Measurements from ENCODE around the gene PAK1.

PAK1 gene

DNA sequence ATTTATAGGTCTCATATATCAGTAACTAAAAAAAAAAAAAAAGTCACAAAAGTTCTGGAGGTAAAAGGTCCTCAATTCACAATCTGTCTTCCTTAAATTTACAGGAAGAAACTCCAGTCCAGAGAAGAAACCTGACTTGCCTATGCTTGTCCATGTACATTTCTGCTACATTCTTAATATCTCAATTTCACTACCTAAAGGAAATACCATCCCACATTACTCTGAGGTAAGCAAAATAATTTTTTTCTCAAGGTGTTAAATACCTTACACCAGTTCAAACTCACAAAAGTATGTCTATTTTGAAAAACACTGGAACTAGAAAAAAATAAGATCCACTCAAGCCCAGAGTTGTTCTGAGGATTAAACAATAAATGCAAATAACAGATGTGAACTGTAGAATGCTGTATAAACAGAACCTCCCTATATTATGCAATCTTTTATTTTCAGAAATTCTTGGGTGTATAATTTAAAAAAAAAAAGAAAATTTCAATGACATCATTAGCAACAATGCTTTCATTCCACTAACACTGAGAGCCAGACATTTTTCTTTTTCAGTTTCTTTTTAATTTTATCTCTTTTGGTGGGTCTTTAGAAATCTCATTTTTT lies 122.5 kb downstream of the PAK1 start:
- no peak overlapping the region for H3K4me3 ChIP-seq (replicated peaks; ENCODE audit: low read depth, low read length)
- peak; percentile 48 for DNase-seq (ENCODE audit: low read depth)
- TF ChIP-seq, protein P1, sequence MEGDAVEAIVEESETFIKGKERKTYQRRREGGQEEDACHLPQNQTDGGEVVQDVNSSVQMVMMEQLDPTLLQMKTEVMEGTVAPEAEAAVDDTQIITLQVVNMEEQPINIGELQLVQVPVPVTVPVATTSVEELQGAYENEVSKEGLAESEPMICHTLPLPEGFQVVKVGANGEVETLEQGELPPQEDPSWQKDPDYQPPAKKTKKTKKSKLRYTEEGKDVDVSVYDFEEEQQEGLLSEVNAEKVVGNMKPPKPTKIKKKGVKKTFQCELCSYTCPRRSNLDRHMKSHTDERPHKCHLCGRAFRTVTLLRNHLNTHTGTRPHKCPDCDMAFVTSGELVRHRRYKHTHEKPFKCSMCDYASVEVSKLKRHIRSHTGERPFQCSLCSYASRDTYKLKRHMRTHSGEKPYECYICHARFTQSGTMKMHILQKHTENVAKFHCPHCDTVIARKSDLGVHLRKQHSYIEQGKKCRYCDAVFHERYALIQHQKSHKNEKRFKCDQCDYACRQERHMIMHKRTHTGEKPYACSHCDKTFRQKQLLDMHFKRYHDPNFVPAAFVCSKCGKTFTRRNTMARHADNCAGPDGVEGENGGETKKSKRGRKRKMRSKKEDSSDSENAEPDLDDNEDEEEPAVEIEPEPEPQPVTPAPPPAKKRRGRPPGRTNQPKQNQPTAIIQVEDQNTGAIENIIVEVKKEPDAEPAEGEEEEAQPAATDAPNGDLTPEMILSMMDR (IDR thresholded peaks at IDR 0.05; ENCODE audit: low read length, missing control alignments), result no peak

DNA sequence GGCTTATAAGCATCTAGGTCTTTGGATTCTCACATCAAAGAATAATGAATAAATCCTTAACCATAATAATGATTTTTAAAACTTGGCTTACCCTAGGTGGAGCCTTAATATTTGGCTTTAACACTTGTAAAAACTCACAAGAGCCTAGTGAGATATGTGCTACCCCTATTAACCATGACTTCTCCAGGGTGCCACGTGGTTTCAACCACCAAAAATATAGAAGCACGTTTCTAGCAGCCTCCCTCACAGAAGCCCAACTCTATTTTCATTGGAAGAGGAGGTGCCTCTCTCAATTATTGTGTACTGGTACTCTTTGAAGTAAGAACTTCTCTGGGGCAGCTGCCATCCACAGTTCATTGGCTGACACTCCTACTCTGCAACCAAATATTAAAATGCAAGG lies 125.9 kb downstream of the PAK1 start:
- TF ChIP-seq, protein P1 (IDR thresholded peaks at IDR 0.05; ENCODE audit: low read length, missing control alignments), result no peak
- DNase-seq (ENCODE audit: low read depth), result no peak
- no peak overlapping the region for H3K4me3 ChIP-seq (replicated peaks; ENCODE audit: low read depth, low read length)

DNA sequence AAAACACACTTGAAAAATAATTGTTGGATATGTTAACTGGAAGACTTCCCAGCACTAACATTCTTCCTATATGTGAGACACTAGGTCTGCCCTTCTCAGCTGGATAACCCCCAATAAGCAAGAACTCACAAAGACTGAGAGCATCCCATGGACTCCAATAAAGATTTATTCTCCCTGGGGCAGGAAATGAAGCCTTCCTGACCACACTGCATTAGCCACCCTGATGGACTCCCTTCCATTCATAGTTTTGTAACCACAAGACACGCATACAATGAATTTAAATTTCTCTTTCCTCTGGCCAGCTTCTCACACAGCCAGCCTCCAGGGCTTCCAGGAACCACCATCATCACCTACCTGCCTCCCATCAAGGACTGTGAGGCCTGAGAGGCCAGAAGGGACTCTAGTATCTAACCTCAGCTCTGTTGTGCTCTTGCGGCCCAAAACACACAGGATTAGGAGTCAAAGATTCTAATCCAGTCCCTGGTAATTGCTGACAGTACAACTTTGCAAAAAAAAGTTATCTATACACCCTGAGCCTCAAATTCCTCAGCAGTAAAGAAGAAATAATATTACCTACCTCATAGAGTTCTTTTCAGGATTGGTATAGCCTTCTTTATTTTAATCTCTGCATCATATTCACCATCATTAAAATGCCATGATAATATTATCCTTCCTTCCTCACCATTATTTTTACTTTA lies 126.8 kb downstream of the PAK1 start:
- DNase-seq (ENCODE audit: low read depth), result peak; percentile 44
- TF ChIP-seq, protein P1 (IDR thresholded peaks at IDR 0.05; ENCODE audit: low read length, missing control alignments), result no peak
- no peak overlapping the region for H3K4me3 ChIP-seq (replicated peaks; ENCODE audit: low read depth, low read length)

DNA sequence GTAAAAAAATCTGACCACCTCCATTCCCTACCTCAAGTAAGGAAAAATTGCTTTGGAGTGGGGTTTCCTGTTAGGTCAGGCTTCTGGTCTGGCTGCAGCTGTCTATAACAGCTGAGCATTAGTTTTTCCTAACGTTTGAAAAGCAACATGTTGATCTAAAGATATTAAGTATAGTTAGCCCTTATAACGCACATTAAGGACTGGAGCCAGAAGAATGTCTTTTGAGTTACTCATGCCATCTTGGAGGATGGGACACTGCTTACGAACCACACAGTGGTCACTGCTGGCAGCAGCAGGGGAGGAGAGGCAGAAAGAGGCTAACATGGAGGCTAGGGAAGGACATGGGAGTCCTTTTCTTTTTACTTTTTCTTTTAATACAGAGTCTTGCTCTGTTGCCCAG lies 128.3 kb downstream of the PAK1 start:
- peak; percentile 47 for DNase-seq (ENCODE audit: low read depth)
- TF ChIP-seq, protein P1 (IDR thresholded peaks at IDR 0.05; ENCODE audit: low read length, missing control alignments), result no peak
- no peak overlapping the region for H3K4me3 ChIP-seq (replicated peaks; ENCODE audit: low read depth, low read length)

DNA sequence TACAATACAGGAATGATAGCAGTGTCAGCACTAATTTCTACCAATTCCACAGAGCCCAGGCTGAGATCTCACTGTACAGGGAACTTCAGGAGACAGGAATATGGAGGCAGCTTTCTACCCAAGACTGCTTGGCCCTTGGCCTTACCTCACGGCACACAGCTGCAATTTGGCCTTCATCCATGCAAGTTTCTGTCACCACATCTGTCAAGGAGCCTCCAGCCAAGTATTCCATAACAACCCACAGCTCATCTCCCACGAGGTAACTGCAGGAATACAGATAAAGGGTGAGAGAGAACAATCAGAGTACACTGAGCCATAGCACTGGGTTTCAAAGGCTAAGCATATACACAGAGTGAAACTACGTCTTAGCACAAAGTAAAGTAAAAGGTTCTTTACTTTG lies 133.4 kb downstream of the PAK1 start:
- DNase-seq (ENCODE audit: low read depth), result peak; percentile 46
- H3K4me3 ChIP-seq (replicated peaks; ENCODE audit: low read depth, low read length), result no peak overlapping the region
- TF ChIP-seq, protein P1 (IDR thresholded peaks at IDR 0.05; ENCODE audit: low read length, missing control alignments), result no peak

DNA sequence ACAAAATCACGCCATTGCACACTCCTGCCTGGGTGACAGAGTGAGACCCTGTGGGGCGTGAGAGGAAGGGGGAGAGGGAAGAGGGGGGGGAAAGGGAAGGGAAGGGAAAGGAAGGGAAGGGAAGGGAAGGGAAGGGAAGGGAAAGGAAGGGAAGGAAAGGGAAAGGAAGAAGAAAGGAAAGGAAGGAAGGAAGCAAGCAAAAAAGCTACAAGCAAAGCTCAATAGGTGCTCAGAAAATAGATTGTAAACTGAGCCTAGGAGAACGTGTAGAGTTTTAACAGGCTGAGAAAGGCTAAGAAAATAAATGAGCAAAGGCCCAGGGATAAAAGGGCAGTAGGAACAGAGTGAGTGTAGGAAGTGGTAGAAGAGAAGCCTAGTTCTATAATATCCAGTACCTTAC lies 141.6 kb downstream of the PAK1 start:
- no peak overlapping the region for H3K4me3 ChIP-seq (replicated peaks; ENCODE audit: low read depth, low read length)
- no peak for DNase-seq (ENCODE audit: low read depth)
- TF ChIP-seq, protein P1 (IDR thresholded peaks at IDR 0.05; ENCODE audit: low read length, missing control alignments), result no peak

DNA sequence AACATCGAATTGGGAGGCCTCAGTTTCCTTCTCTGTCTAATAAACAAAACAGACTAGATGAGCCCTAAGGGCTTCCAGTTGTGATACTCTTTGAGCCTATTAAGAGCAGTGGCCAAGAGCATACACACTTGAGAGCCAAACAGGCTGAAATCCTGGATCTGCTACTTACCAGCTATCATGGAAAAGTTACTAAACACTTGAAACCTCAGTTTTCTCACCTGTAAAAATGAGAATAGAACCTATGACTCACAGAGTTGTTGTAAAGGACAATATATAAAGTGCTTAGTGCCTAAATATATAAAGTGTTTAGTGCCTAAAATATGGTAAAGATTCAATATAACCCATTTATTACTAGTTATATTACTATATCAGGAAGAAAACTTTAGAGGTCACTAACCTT lies 148.7 kb downstream of the PAK1 start:
- DNase-seq (ENCODE audit: low read depth), result no peak
- TF ChIP-seq, protein P1 (IDR thresholded peaks at IDR 0.05; ENCODE audit: low read length, missing control alignments), result no peak

More for the DNA sequence above, 148.7 kb downstream of the PAK1 start:
- H3K4me3 ChIP-seq (replicated peaks; ENCODE audit: low read depth, low read length), result no peak overlapping the region
